ENCODE data around the gene TKTL1. TPM values are rescaled to one million over a fixed set of nuclear protein-coding genes. Genes with fewer than 3 reads are reported as not detected.

The TKTL1 gene
- total RNA-seq, 1 experiment from 2014 or later: not detected

DNA sequence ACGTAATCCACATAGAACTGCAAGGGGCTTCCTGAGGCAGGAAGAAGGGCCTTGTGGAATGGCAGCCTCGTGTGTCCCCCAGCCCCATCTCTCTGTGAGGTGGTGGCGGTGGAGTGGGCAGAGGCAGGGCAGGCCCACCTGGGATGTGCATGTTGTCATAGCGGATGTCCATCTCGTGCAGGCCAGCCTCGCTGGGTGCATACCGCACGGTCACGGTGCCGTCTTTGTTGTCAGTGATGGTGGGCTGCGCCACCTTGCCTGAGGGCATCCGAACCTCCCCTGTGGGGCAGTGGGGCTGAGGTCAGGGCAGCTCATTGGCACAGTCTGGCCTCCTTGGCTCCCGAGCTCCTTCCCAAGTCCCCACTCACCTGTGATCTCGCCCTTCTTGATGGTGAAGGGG, 58.4 kb downstream of the TKTL1 start:
- Histone ChIP-seq H3K4me3 (no peak overlapping the region), H3K27ac (no peak overlapping the region), H3K4me1 (replicated peaks) (peaks cover 25% of the 10 kb centered on the region), H3K36me3 (peaks cover 100% of the 10 kb centered on the region), H3K27me3 (replicated peaks) (no peaks in the 10 kb centered on the region), H3K9me3 (replicated peaks) (no peaks in the 10 kb centered on the region)
- no peak for DNase-seq (ENCODE audit: low read depth in 1 of 2, low spot score in 2 of 2)

DNA sequence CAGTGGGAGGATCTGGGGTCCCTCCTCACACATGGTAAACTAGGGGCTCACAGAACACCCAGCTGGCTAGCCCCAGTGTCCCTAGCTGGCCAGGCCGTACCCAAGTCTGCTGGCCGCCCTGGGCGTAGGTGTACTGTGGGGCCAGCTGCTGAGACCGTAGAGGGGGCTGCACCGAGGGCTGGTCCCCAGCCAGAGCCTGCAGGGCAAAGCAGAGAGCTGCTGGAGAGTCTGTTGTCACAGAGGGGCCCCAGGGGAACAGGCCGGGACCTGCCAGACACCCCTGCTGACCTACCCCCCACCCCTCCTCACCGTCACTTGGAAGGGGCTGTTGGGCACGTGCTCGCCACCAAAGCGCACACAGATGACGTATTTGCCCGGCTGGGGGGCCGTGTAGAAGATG, 58.9 kb downstream of the TKTL1 start:
- Histone ChIP-seq H3K4me1 (replicated peaks) (peaks cover 20% of the 10 kb centered on the region), H3K36me3 (peaks cover 100% of the 10 kb centered on the region), H3K27me3 (replicated peaks) (no peaks in the 10 kb centered on the region), H3K9me3 (replicated peaks) (no peaks in the 10 kb centered on the region), H3K4me3 (no peak overlapping the region), H3K27ac (no peak overlapping the region)
- no peak for DNase-seq (ENCODE audit: low read depth in 1 of 2, low spot score in 2 of 2)

DNA sequence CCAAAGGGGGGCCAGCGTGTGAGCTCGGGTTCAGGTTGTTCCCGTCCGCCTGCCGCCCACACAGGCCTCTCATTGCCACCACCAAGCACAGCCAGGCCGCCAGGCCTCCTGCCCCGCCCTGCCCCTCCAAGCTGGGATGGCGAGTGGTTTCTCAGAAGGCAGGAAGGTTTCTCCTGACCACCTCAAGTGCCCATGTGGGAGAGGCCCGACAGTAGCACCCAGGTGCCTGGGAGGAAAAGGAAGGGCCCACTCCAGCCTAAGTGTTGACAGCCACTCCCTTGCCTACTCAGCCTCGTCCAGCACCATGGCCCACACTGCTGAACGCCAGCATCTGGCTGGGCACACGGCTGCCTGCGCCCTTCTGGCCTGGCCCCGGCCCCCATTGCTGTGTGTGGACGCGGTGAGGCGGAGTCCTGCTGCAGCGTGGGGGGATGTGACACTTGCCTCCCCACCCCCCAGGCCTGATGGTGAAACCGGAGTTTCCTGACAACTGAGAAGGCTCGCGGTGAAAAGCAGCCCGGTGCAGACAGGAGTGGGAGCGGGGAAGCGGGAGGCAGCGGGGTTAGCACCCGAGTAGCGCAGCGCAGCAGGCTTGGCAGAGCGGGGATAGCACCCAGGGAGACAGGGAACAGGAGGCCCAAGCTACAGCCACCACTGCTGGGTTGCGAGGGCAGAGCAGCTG, 59.6 kb downstream of the TKTL1 start:
- Histone ChIP-seq H3K36me3 (peaks cover 100% of the 10 kb centered on the region), H3K4me1 (replicated peaks) (peaks cover 14% of the 10 kb centered on the region), H3K4me3 (no peak overlapping the region), H3K27ac (no peak overlapping the region), H3K27me3 (replicated peaks) (no peaks in the 10 kb centered on the region), H3K9me3 (replicated peaks) (no peaks in the 10 kb centered on the region)
- DNase-seq (ENCODE audit: low read depth in 1 of 2, low spot score in 2 of 2): no peak

DNA sequence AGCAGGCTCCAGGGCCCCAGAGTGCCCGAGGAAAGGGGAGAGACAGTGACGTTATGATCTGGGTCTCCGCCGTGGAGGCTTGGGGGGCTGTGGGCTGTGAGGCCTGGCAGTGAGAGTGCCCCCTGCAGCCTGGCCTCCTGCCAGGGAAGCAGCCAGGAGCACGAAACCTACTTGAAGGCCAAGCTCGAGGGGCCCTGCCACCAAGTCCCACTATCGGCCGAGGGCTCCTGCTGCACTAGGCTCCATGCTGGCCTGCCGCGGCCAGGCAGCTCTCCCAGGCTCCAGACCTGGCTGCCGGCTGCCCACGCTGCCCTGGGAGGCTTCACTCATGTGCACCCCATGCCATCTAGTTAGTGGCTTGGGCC, 60.2 kb downstream of the TKTL1 start:
- peaks cover 14% of the 10 kb centered on the region for H3K4me1 ChIP-seq (replicated peaks)
- H3K9me3 ChIP-seq (replicated peaks): no peaks in the 10 kb centered on the region
- no peak for DNase-seq (ENCODE audit: low read depth in 1 of 2, low spot score in 2 of 2)
- H3K4me3 ChIP-seq: no peak overlapping the region
- H3K27ac ChIP-seq: no peak overlapping the region
- no peaks in the 10 kb centered on the region for H3K27me3 ChIP-seq (replicated peaks)
- H3K36me3 ChIP-seq: peaks cover 100% of the 10 kb centered on the region

GRCh38 chrX:154356596-154356995, 61.0 kb downstream of the TKTL1 start:
- peaks cover 98% of the 10 kb centered on the region for H3K36me3 ChIP-seq
- peaks cover 10% of the 10 kb centered on the region for H3K4me1 ChIP-seq (replicated peaks)
- H3K4me3 ChIP-seq: no peak overlapping the region
- H3K27me3 ChIP-seq (replicated peaks): no peaks in the 10 kb centered on the region
- no peaks in the 10 kb centered on the region for H3K9me3 ChIP-seq (replicated peaks)
- DNase-seq (ENCODE audit: low read depth in 1 of 2, low spot score in 2 of 2): no peak
- H3K27ac ChIP-seq: no peak overlapping the region

- DNase-seq (ENCODE audit: low read depth in 1 of 2, low spot score in 2 of 2): no peak
- H3K9me3 ChIP-seq (replicated peaks): no peaks in the 10 kb centered on the region
- H3K27me3 ChIP-seq (replicated peaks): no peaks in the 10 kb centered on the region
- H3K4me3 ChIP-seq: no peak overlapping the region
- H3K4me1 ChIP-seq (replicated peaks): peaks cover 4% of the 10 kb centered on the region; the same call in 1 of the 2 replicates
- H3K36me3 ChIP-seq: peaks cover 98% of the 10 kb centered on the region
- H3K27ac ChIP-seq: no peak overlapping the region
Measured at GRCh38 chrX:154357205-154357604, 61.6 kb downstream of the TKTL1 start.

- Histone ChIP-seq H3K4me3 (no peak overlapping the region), H3K9me3 (replicated peaks) (no peaks in the 10 kb centered on the region), H3K27me3 (replicated peaks) (no peaks in the 10 kb centered on the region), H3K27ac (no peak overlapping the region), H3K36me3 (peaks cover 98% of the 10 kb centered on the region), H3K4me1 (replicated peaks) (no peaks in the 10 kb centered on the region; the same call in 1 of the 2 replicates)
- DNase-seq (ENCODE audit: low read depth in 1 of 2, low spot score in 2 of 2): no peak
Measured at GRCh38 chrX:154358011-154358410, 62.4 kb downstream of the TKTL1 start.

GRCh38 chrX:154358829-154359228, 63.2 kb downstream of the TKTL1 start:
- no peaks in the 10 kb centered on the region for H3K4me1 ChIP-seq (replicated peaks)
- H3K27me3 ChIP-seq (replicated peaks): no peaks in the 10 kb centered on the region
- no peak overlapping the region for H3K4me3 ChIP-seq
- no peaks in the 10 kb centered on the region for H3K9me3 ChIP-seq (replicated peaks)
- peaks cover 98% of the 10 kb centered on the region for H3K36me3 ChIP-seq
- no peak overlapping the region for H3K27ac ChIP-seq
- DNase-seq (ENCODE audit: low read depth in 1 of 2, low spot score in 2 of 2): no peak

- no peak overlapping the region for H3K4me3 ChIP-seq
- H3K4me1 ChIP-seq (replicated peaks): no peaks in the 10 kb centered on the region
- no peaks in the 10 kb centered on the region for H3K9me3 ChIP-seq (replicated peaks)
- no peak overlapping the region for H3K27ac ChIP-seq
- DNase-seq (ENCODE audit: low read depth in 1 of 2, low spot score in 2 of 2): no peak
- peaks cover 98% of the 10 kb centered on the region for H3K36me3 ChIP-seq
- no peaks in the 10 kb centered on the region for H3K27me3 ChIP-seq (replicated peaks)
Measured at GRCh38 chrX:154359362-154360154, 64.0 kb downstream of the TKTL1 start.

DNA sequence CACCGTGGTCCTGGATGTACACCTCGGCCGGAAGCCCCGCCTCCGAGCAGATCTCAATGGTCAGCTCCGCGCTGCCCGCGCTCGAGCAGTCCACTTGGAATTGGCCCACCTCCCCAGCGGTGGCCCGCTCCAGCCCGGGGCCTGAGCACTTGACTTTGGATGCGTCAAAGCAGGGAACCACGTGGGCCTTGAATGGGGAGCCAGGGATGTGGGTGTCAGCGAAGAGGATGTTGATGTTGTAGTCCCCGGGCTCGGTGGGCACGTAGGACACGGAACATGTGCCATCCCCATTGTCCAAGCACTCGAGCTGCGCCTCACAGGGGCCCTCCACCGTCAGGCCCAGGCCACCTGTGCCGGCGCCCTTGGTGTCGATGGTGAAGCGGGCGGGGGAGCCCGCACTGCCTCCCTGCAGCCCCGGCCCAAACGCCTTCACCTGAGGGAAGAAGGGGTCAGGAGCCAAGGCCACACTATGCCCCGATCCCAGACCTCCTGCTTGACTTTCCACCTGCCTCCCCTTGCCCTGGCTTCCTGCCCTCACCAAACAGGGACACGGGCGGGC, 64.6 kb downstream of the TKTL1 start:
- no peaks in the 10 kb centered on the region for H3K27me3 ChIP-seq (replicated peaks)
- H3K4me3 ChIP-seq: no peak overlapping the region
- no peak overlapping the region for H3K27ac ChIP-seq
- H3K36me3 ChIP-seq: peaks cover 98% of the 10 kb centered on the region
- H3K9me3 ChIP-seq (replicated peaks): no peaks in the 10 kb centered on the region
- H3K4me1 ChIP-seq (replicated peaks): no peaks in the 10 kb centered on the region
- no peak for DNase-seq (ENCODE audit: low read depth in 1 of 2, low spot score in 2 of 2)

GRCh38 chrX:154362085-154362742, 66.6 kb downstream of the TKTL1 start:
- no peak for DNase-seq (ENCODE audit: low read depth in 1 of 2, low spot score in 2 of 2)
- no peak overlapping the region for H3K27ac ChIP-seq
- H3K36me3 ChIP-seq: peaks cover 98% of the 10 kb centered on the region
- no peaks in the 10 kb centered on the region for H3K27me3 ChIP-seq (replicated peaks)
- H3K4me3 ChIP-seq: no peak overlapping the region
- H3K4me1 ChIP-seq (replicated peaks): peaks cover 10% of the 10 kb centered on the region
- H3K9me3 ChIP-seq (replicated peaks): no peaks in the 10 kb centered on the region

DNA sequence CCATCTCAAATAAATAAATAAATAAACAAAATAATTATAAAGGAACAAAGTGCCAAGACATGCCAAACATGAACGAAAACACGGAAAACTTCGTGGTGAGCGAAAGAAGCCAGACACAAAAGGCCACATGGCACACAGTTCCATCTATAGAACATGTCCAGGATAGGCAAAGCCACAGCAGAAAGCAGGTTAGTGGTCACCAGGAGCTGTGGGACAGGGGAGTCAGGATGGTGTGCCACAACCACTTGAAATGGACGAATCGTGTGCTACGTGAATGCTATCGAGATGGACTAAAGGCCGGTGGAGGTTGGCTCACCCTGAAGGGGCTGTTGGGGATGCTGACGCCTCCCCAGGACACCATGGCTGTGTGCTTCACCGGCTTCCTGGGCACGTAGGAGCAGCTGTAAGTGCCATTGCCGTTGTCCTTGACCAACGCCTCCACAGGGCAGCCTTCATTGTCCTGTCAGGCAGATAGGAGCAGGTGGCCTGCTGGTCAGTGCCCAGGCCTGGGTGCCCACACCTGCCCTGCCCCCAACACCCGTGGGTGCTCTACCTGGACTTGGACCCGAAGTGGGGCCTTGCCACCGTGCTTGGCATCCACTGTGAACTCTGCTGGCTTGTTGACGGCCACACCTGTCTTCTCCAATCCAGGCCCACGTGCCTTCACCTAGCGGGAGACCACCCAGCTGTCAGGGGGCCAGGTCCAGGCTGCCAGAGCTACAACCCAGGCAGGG, 68.3 kb downstream of the TKTL1 start:
- no peak overlapping the region for H3K4me3 ChIP-seq
- H3K36me3 ChIP-seq: peaks cover 96% of the 10 kb centered on the region
- peak in 1 of 2 experiments; percentile 1 for DNase-seq (ENCODE audit: low read depth in 1 of 2, low spot score in 2 of 2)
- no peaks in the 10 kb centered on the region for H3K27me3 ChIP-seq (replicated peaks)
- peaks cover 25% of the 10 kb centered on the region for H3K4me1 ChIP-seq (replicated peaks)
- no peak overlapping the region for H3K27ac ChIP-seq
- no peaks in the 10 kb centered on the region for H3K9me3 ChIP-seq (replicated peaks)

DNA sequence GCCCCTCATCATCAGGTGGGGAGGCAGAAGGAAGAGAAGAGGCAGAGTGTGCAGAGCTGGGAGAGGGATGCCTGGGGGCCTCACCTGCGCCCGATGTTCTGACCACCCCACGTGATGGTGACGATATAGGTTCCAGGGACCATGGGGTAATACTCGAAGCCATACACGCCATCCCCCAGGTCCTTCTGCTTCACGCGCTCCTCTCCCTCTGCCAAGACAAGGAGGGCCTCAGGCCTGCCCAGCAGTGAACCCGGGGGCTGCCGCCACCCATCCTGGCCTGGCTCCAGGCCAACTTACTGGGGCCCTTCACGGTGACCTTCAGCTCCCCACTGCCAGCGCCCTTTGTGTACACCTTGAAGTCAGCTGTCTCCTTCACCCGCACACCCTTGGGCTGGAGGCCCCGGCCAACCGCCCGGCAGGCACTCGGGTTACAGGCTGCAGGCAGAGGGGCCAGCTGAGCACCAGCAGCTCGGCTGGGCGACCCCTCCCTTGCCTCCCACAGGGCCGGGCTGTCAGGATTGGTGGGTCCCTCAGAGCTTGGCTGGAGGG, 69.5 kb downstream of the TKTL1 start:
- Histone ChIP-seq H3K9me3 (replicated peaks) (no peaks in the 10 kb centered on the region), H3K4me3 (no peak overlapping the region), H3K27me3 (replicated peaks) (no peaks in the 10 kb centered on the region), H3K36me3 (peaks cover 93% of the 10 kb centered on the region), H3K4me1 (replicated peaks) (peaks cover 28% of the 10 kb centered on the region), H3K27ac (no peak overlapping the region)
- DNase-seq (ENCODE audit: low read depth in 1 of 2, low spot score in 2 of 2): no peak
